ENCODE data around the gene LRRC49. TPM values are rescaled to one million over a fixed set of nuclear protein-coding genes. Genes with fewer than 3 reads are reported as not detected.

Gene LRRC49
- total and polyA plus RNA-seq, 11 donors = 13.3 to 123 (median 60.3) TPM

- no peak overlapping the region for H3K4me3 ChIP-seq
- WGBS, 4 donors = 91 to 98% (median 95%) methylated on average over 1 of the region's 1 CpG
- ATAC-seq (no peak), DNase-seq (no peak)
- peaks cover 0 to 10% (median 0%) of the 10 kb centered on the region in 9 donors for H3K36me3 ChIP-seq
- TF ChIP-seq CTCF (IDR thresholded peaks at IDR 0.05) (no peak), POLR2A (IDR thresholded peaks at IDR 0.05) (no peak)
- H3K27me3 ChIP-seq = no peaks in the 10 kb centered on the region
- no peaks in the 10 kb centered on the region for H3K4me1 ChIP-seq
- H3K27ac ChIP-seq = no peak overlapping the region
- intact Hi-C loops (cut with DNase I) = no loop called here
- H3K9me3 ChIP-seq = peaks cover 0 to 3% (median 0%) of the 10 kb centered on the region in 12 donors
Observed at GRCh38 chr15:70964686-70965085, 72.1 kb downstream of the LRRC49 start.

GRCh38 chr15:70967646-70968045, 75.0 kb downstream of the LRRC49 start:
- Histone ChIP-seq H3K27me3 (no peaks in the 10 kb centered on the region), H3K36me3 (peaks cover 0 to 10% (median 0%) of the 10 kb centered on the region in 9 donors), H3K4me1 (no peaks in the 10 kb centered on the region), H3K9me3 (no peaks in the 10 kb centered on the region), H3K27ac (no peak overlapping the region), H3K4me3 (no peak overlapping the region)
- TF ChIP-seq POLR2A (IDR thresholded peaks at IDR 0.05) = no peak
- TF ChIP-seq CTCF (IDR thresholded peaks at IDR 0.05) = no peak
- 48 to 69% (median 54%) methylated on average over 1 of the region's 1 CpG for WGBS, 4 donors
- no peak for ATAC-seq
- intact Hi-C loops (cut with DNase I) = no loop called here
- no peak for DNase-seq

- TF ChIP-seq CTCF (IDR thresholded peaks at IDR 0.05) (peak in 8 of 12 donors; percentile 6 to 45 (median 32)), POLR2A (IDR thresholded peaks at IDR 0.05) (no peak)
Observed at GRCh38 chr15:70974004-70974832, 81.6 kb downstream of the LRRC49 start.

GRCh38 chr15:70976851-70977250, 84.2 kb downstream of the LRRC49 start:
- DNase-seq (no peak), ATAC-seq (no peak)
- no peak overlapping the region for H3K27ac ChIP-seq
- H3K36me3 ChIP-seq = peaks cover 0 to 3% (median 0%) of the 10 kb centered on the region in 9 donors
- H3K4me3 ChIP-seq = no peak overlapping the region
- intact Hi-C loops (cut with DNase I) = loop anchor here in 1 of 10 donors (10.0 kb wide), 1 partner anchor 468 kb away; no protein-coding TSS in a partner anchor
- H3K4me1 ChIP-seq = no peaks in the 10 kb centered on the region
- WGBS, 4 donors = 91 to 96% (median 95%) methylated on average over 2 of the region's 2 CpGs
- H3K9me3 ChIP-seq = peaks cover 0 to 6% (median 0%) of the 10 kb centered on the region in 12 donors
- H3K27me3 ChIP-seq = no peaks in the 10 kb centered on the region
- TF ChIP-seq POLR2A (IDR thresholded peaks at IDR 0.05) (no peak), CTCF (IDR thresholded peaks at IDR 0.05) (no peak)

More at GRCh38 chr15:70974004-70974832, 81.6 kb downstream of the LRRC49 start:
- Histone ChIP-seq H3K36me3 (peaks cover 0 to 3% (median 0%) of the 10 kb centered on the region in 9 donors), H3K9me3 (peaks cover 0 to 6% (median 0%) of the 10 kb centered on the region in 12 donors), H3K27ac (no peak overlapping the region), H3K4me3 (no peak overlapping the region), H3K4me1 (no peaks in the 10 kb centered on the region), H3K27me3 (no peaks in the 10 kb centered on the region)
- WGBS, 4 donors = 74 to 86% (median 75%) methylated on average over 5 of the region's 5 CpGs
- ATAC-seq = no peak
- intact Hi-C loops (cut with DNase I) = loop anchor here in 1 of 10 donors (10.0 kb wide), 1 partner anchor 471 kb away; no protein-coding TSS in a partner anchor
- no peak for DNase-seq

Measured in heart left ventricle (tissue), 16 donors.